Epithelial cell of esophagus (primary cell): ENCODE data around the gene AHCY.
"Not testable (repeated sequence)": the region's sequence is repeated elsewhere in the genome, so short reads cannot be mapped to it uniquely, and the experiment has no call there.

Experiments used
- DNase-seq: peaks from one replicate; pipeline ENCODE4 v3.0.0; 2010; ENCODE audit warnings: low read depth
- H3K4me3 ChIP-seq: 2 replicates; pipeline ENCODE4 v1.5.1; 2011; ENCODE audit warnings: mild to moderate bottlenecking, low read length, control low read depth
- TF ChIP-seq, protein P1 (sequence below): IDR thresholded peaks from 2 replicates; pipeline ENCODE4 v1.5.1; 2011; ENCODE audit warnings: low read depth, mild to moderate bottlenecking, low read length, control low read depth, inconsistent platforms; ENCODE audit not compliant: insufficient read depth; ENCODE audit errors: missing control alignments

AHCY gene

DNA sequence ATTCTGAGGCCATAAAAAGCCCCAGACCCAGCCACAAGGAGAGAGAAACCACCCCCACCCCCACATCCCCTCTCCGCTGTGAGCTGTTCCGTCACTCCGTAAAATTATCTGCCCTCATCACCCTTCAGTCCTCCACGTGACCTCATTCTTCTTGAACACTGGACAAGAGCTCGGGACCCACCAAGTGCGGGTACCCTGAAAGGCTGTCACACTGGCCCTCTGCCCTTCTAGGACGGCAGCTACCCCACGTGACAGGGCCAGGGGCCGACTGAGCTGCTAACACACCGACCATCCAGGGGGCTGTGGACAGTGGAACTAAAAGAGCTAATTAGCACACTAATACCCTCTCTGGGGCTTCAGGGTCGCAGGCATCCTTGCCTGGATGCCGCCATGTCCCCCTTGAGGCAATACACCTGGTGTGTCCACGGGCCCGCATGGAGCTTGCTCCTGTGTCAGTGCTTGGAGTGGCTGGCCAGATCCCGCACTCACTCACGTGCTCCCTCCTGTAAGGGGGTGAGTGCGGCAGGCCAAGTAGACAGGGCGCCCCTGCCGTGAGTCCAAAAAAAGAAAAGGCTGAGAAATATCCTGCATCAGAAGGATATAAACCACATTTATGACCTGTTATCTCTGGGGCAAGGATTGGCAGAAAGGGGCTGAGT is 29.2 kb upstream of the AHCY start:
- H3K4me3 ChIP-seq: no peak overlapping the region
- no peak for DNase-seq
- TF ChIP-seq, protein P1, sequence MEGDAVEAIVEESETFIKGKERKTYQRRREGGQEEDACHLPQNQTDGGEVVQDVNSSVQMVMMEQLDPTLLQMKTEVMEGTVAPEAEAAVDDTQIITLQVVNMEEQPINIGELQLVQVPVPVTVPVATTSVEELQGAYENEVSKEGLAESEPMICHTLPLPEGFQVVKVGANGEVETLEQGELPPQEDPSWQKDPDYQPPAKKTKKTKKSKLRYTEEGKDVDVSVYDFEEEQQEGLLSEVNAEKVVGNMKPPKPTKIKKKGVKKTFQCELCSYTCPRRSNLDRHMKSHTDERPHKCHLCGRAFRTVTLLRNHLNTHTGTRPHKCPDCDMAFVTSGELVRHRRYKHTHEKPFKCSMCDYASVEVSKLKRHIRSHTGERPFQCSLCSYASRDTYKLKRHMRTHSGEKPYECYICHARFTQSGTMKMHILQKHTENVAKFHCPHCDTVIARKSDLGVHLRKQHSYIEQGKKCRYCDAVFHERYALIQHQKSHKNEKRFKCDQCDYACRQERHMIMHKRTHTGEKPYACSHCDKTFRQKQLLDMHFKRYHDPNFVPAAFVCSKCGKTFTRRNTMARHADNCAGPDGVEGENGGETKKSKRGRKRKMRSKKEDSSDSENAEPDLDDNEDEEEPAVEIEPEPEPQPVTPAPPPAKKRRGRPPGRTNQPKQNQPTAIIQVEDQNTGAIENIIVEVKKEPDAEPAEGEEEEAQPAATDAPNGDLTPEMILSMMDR: no peak

DNA sequence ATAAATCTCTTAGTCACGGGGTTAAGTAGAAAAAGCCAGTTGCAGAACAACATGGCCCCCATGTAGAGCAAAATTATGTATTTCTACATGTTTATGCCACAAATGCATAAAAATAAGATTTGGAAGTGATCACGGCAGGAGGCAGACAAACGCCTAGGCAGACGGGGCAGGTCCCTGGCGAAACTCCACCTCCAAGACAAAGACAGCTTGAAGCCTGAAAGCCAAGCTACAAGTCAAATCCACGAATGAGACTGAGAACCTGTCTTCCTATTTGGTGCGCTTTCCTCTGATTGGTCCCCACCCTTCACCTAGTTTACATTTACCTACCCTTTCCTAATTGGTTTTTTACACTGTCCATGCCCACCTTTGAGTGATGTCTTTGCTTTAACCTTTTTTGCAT is 28.7 kb upstream of the AHCY start:
- TF ChIP-seq, protein P1: no peak
- DNase-seq: no peak
- no peak overlapping the region for H3K4me3 ChIP-seq

DNA sequence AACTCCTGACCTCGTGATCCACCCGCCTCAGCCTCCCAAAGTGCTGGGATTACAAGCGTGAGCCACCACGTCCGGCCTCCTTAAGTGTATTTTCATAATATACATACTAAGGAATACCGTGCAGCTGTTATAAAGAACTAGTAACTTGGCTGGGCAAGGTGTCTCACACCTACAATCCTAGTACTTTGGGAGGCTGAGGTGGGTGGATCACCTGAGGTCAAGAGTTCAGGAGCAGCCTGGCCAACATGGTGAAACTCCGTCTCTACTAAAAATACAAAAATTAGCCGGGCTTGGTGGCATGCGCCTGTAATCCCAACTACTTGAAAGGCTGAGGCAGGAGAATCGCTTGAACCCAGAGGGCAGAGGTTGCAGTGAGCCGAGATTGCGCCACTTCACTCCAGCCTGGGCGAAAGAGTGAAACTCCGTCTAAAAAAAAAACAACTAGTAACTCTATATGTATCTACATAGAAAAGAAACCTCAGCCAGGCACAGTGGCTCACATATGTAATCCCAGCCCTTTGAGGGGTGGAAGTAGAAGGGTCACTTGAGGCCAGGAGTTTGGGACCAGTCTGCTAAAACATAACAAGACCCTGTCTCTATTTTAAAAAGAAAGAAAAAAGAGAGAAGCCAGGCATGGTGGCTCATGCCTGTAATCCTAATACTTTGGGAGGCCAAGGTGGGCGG is 27.8 kb upstream of the AHCY start:
- DNase-seq, H3K4me3 ChIP-seq: not testable (repeated sequence)

DNA sequence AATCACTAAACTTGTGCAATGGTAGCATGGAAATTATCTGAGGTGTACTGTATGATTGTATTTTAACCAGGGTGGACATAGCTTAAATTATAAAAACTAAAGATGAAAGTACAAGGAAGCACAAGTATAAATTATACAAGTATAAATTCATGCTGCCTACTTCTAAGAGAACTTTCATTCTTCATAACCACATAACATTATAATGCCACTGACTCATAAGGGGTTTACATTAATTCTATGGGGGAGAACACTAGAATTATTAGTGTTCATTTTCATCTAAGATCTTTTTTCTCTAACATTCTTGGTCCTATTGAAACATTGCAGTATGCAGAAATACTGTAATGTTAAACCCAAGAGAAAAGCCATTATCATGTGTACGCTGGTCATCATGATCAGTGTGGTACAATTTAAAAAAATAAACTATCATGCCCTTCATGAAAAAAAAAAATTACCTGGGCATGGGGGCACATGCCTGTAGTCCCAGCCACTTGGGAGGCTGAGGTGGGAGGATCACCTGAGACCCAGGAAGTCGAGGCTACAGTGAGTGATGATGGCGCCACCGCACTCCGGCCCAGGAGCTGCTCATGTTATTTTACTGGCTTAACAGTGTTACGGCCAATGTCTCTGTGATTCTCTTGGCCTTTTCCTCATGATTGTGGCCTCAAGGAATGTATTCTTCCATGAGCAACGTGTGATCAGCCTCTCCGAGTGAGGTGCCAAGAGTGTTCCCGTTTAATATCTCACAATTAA is 25.9 kb upstream of the AHCY start:
- DNase-seq: no peak
- no peak overlapping the region for H3K4me3 ChIP-seq
- TF ChIP-seq, protein P1: no peak

DNA sequence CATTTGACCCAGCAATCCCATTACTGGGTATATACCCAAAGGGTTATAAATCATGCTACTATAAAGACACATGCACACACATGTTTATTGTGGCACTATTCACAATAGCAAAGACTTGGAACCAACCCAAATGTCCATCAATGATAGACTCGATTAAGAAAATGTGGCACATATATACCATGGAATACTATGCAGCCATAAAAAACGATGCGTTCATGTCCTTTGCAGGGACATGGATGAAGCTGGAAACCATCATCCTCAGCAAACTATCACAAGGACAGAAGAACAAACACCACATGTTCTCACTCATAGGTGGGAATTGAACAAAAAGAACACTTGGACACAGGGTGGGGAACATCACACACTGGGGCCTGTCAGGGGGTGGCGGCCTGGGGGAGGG is 25.1 kb upstream of the AHCY start:
- DNase-seq, H3K4me3 ChIP-seq: not testable (repeated sequence)

- no peak overlapping the region for H3K4me3 ChIP-seq
- TF ChIP-seq, protein P1: no peak
- no peak for DNase-seq
Measured at GRCh38 chr20:34324541-34324940, 21.4 kb upstream of the AHCY start.

- TF ChIP-seq, protein P1: no peak
- H3K4me3 ChIP-seq: no peak overlapping the region
- no peak for DNase-seq
Measured at GRCh38 chr20:34322267-34323105, 19.3 kb upstream of the AHCY start.
